ENCODE measurements around the gene BOLA1. TPM values are rescaled to one million over a fixed set of nuclear protein-coding genes. Genes with fewer than 3 reads are reported as not detected.
A peak's percentile ranks its signal among the peaks of the same experiment; 100 is the strongest.

BOLA1 gene
- total and polyA plus RNA-seq, 2 of the 13 experiments (the other 11 are each of a cell fraction or from before 2014, with no cell fraction given), result 3.2 to 4.2 TPM

- TF ChIP-seq, protein P1, sequence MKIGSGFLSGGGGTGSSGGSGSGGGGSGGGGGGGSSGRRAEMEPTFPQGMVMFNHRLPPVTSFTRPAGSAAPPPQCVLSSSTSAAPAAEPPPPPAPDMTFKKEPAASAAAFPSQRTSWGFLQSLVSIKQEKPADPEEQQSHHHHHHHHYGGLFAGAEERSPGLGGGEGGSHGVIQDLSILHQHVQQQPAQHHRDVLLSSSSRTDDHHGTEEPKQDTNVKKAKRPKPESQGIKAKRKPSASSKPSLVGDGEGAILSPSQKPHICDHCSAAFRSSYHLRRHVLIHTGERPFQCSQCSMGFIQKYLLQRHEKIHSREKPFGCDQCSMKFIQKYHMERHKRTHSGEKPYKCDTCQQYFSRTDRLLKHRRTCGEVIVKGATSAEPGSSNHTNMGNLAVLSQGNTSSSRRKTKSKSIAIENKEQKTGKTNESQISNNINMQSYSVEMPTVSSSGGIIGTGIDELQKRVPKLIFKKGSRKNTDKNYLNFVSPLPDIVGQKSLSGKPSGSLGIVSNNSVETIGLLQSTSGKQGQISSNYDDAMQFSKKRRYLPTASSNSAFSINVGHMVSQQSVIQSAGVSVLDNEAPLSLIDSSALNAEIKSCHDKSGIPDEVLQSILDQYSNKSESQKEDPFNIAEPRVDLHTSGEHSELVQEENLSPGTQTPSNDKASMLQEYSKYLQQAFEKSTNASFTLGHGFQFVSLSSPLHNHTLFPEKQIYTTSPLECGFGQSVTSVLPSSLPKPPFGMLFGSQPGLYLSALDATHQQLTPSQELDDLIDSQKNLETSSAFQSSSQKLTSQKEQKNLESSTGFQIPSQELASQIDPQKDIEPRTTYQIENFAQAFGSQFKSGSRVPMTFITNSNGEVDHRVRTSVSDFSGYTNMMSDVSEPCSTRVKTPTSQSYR (CRISPR knock-in tag; IDR thresholded peaks at IDR 0.05; ENCODE audit: borderline replicate concordance), result peak; percentile 61
- TF ChIP-seq SP1 (IDR thresholded peaks at IDR 0.05) (no peak), SP1 (CRISPR knock-in tag; IDR thresholded peaks at IDR 0.05) (peak; percentile 93), ELF3 (CRISPR knock-in tag; IDR thresholded peaks at IDR 0.05) (peak; percentile 75), ZNF362 (CRISPR knock-in tag; IDR thresholded peaks at IDR 0.05; ENCODE audit: borderline replicate concordance) (no peak; the same call in 1 of the 2 replicates), MAFK (conservative IDR thresholded peaks at IDR 0.05 in 1 of 2, IDR thresholded peaks at IDR 0.05 in 1 of 2; ENCODE audit: low read length in 2 of 2) (no peak), ZSCAN12 (CRISPR knock-in tag; IDR thresholded peaks at IDR 0.05) (no peak), MIXL1 (CRISPR knock-in tag; IDR thresholded peaks at IDR 0.05) (peak; percentile 9; the same call in 1 of the 2 replicates), SATB2 (CRISPR knock-in tag; IDR thresholded peaks at IDR 0.05) (no peak), ZNF605 (CRISPR knock-in tag; IDR thresholded peaks at IDR 0.05) (peak; percentile 72; the same call in 1 of the 2 replicates), SMAD9 (CRISPR knock-in tag; IDR thresholded peaks at IDR 0.05) (no peak), PLRG1 (conservative IDR thresholded peaks at IDR 0.05) (no peak), ZBTB33 (CRISPR knock-in tag; IDR thresholded peaks at IDR 0.05) (no peak), TGIF2 (CRISPR knock-in tag; IDR thresholded peaks at IDR 0.05) (peak; percentile 30; the same call in 1 of the 2 replicates), SRSF4 (IDR thresholded peaks at IDR 0.05; ENCODE audit: low read depth, low read length, poor library complexity, severe bottlenecking) (no peak), ZNF414 (CRISPR knock-in tag; IDR thresholded peaks at IDR 0.05) (peak; percentile 61), ZNF850 (CRISPR knock-in tag; conservative IDR thresholded peaks at IDR 0.05) (0 out of 2 replicates have a peak, but pooled peaks have one; percentile 26), SMARCE1 (IDR thresholded peaks at IDR 0.05; ENCODE audit: borderline replicate concordance) (no peak)
- TF ChIP-seq, protein P2, sequence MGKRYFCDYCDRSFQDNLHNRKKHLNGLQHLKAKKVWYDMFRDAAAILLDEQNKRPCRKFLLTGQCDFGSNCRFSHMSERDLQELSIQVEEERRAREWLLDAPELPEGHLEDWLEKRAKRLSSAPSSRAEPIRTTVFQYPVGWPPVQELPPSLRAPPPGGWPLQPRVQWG (CRISPR knock-in tag; IDR thresholded peaks at IDR 0.05; ENCODE audit: borderline replicate concordance, low read depth), result no peak
- TF ChIP-seq, protein P3, sequence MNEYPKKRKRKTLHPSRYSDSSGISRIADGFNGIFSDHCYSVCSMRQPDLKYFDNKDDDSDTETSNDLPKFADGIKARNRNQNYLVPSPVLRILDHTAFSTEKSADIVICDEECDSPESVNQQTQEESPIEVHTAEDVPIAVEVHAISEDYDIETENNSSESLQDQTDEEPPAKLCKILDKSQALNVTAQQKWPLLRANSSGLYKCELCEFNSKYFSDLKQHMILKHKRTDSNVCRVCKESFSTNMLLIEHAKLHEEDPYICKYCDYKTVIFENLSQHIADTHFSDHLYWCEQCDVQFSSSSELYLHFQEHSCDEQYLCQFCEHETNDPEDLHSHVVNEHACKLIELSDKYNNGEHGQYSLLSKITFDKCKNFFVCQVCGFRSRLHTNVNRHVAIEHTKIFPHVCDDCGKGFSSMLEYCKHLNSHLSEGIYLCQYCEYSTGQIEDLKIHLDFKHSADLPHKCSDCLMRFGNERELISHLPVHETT (CRISPR knock-in tag; conservative IDR thresholded peaks at IDR 0.05), result peak; percentile 58; the same call in 1 of the 2 replicates
Observed at GRCh38 chr1:149927563-149928400, 28.4 kb downstream of the BOLA1 start, which contains the start of gene SF3B4 (continued).

Measured in HepG2 (cell line).